ENCODE measurements around the gene NAV2.

- TF ChIP-seq CTCF (IDR thresholded peaks at IDR 0.05; ENCODE audit: poor library complexity, severe bottlenecking) = no peak
- TF ChIP-seq RAD21 (conservative IDR thresholded peaks at IDR 0.05) = no peak
- TF ChIP-seq REST (IDR thresholded peaks at IDR 0.05; ENCODE audit: borderline replicate concordance) = no peak
- TF ChIP-seq EP300 (conservative IDR thresholded peaks at IDR 0.05; ENCODE audit: poor library complexity, severe bottlenecking) = no peak
These were observed 218.6 kb downstream of the NAV2 start for GRCh38 chr11:19931141-19931770.

Measured in neural cell (in vitro differentiated cells).